Caki2 (cell line): ENCODE measurements around the gene LARGE1. TPM values are rescaled to one million over a fixed set of nuclear protein-coding genes. Genes with fewer than 3 reads are reported as not detected.

Experiments
- DNase-seq: peaks from one replicate; pipeline ENCODE4 v3.0.0-alpha.2; 2015; ENCODE audit warnings: low read depth
- in situ Hi-C: cut with HindIII; loops from 2 replicates; pipeline ENCODE4 v1.10.0; 2016; ENCODE audit warnings: low sequenced_read_pairs, low pct_unique_long_range_greater_than_20kb, mixed read lengths
- total RNA-seq: library from RNA; depleted of rRNA; stranded (reverse); fragments of >200 nt; shearing (Covaris generic); gene quantifications from 2 replicates; pipeline ENCODE4 v1.2.3, GENCODE V29; 2014; ENCODE audit warnings: low replicate concordance

Gene LARGE1
- total RNA-seq, 1 experiment from 2014 or later = 9.7 TPM

GRCh38 chr22:33811208-33811607 lies 109.1 kb downstream of the LARGE1 start:
- DNase-seq = no peak
- in situ Hi-C loops = no loop called here

- no peak for DNase-seq
- in situ Hi-C loops = no loop called here
These were observed 112.8 kb downstream of the LARGE1 start for GRCh38 chr22:33807470-33807869.

- in situ Hi-C loops = no loop called here
- no peak for DNase-seq
These were observed 114.1 kb downstream of the LARGE1 start for GRCh38 chr22:33806191-33806590.

- DNase-seq = peak; percentile 19
- in situ Hi-C loops = no loop called here
These were observed 116.6 kb downstream of the LARGE1 start for GRCh38 chr22:33803371-33804282.

- in situ Hi-C loops = no loop called here
- no peak for DNase-seq
These were observed 121.9 kb downstream of the LARGE1 start for GRCh38 chr22:33798401-33798800.

- in situ Hi-C loops = no loop called here
- DNase-seq = no peak
These were observed 123.8 kb downstream of the LARGE1 start for GRCh38 chr22:33796494-33796893.

- DNase-seq = no peak
- in situ Hi-C loops = no loop called here
These were observed 126.8 kb downstream of the LARGE1 start for GRCh38 chr22:33793475-33793874.

GRCh38 chr22:33792832-33793231 lies 127.4 kb downstream of the LARGE1 start:
- DNase-seq = no peak
- in situ Hi-C loops = no loop called here

GRCh38 chr22:33789690-33790253 lies 130.5 kb downstream of the LARGE1 start:
- DNase-seq = no peak
- in situ Hi-C loops = no loop called here

GRCh38 chr22:33788927-33789326 lies 131.3 kb downstream of the LARGE1 start:
- in situ Hi-C loops = no loop called here
- DNase-seq = no peak

GRCh38 chr22:33787645-33788456 lies 132.4 kb downstream of the LARGE1 start:
- no peak for DNase-seq
- in situ Hi-C loops = no loop called here

GRCh38 chr22:33786149-33786548 lies 134.1 kb downstream of the LARGE1 start:
- in situ Hi-C loops = no loop called here
- DNase-seq = no peak

GRCh38 chr22:33785283-33785968 lies 134.8 kb downstream of the LARGE1 start:
- no peak for DNase-seq
- in situ Hi-C loops = no loop called here

- DNase-seq = no peak
- in situ Hi-C loops = no loop called here
These were observed 138.9 kb downstream of the LARGE1 start for GRCh38 chr22:33781411-33781810.

- in situ Hi-C loops = no loop called here
- no peak for DNase-seq
These were observed 139.6 kb downstream of the LARGE1 start for GRCh38 chr22:33780531-33781136.

- in situ Hi-C loops = no loop called here
- no peak for DNase-seq
These were observed 141.0 kb downstream of the LARGE1 start for GRCh38 chr22:33779243-33779642.

- no peak for DNase-seq
- in situ Hi-C loops = no loop called here
These were observed 143.8 kb downstream of the LARGE1 start for GRCh38 chr22:33776491-33776890.

- in situ Hi-C loops = no loop called here
- DNase-seq = no peak
These were observed 145.5 kb downstream of the LARGE1 start for GRCh38 chr22:33774781-33775180.
